Activated CD4-positive, alpha-beta memory T cell treated with anti-CD3 and anti-CD28 coated beads, Interleukin-2, amount 10 ng/mL, durations not matched to agents 7 days and 5 days (primary cell): Measurements from ENCODE around the gene PCYOX1L. TPM values are rescaled to one million over a fixed set of nuclear protein-coding genes. Genes with fewer than 3 reads are reported as not detected.
"Not testable (repeated sequence)": the region's sequence is repeated elsewhere in the genome, so short reads cannot be mapped to it uniquely, and the experiment has no call there.

Source experiments
- CTCF ChIA-PET: fragments of 350-600 bp; sonication (Branson Sonifier 250); formaldehyde crosslinking; loops from one replicate; lab custom pipeline; 2021; ENCODE audit warnings: antibody characterized with exemption, inconsistent platforms; lab: Charles Lee
- POLR2A ChIA-PET: fragments of 350-600 bp; sonication (Branson Sonifier 250); formaldehyde crosslinking; loops from one replicate; lab custom pipeline; 2021; ENCODE audit warnings: antibody characterized with exemption; lab: Charles Lee
- DNase-seq: peaks from one replicate; pipeline ENCODE4 v3.0.0-alpha.2; 2020
- H3K27ac Mint-ChIP-seq: one replicate; pipeline ENCODE4 v1.8.0; 2021; ENCODE audit warnings: mild to moderate bottlenecking, mixed read lengths
- H3K27me3 Mint-ChIP-seq: one replicate; pipeline ENCODE4 v1.8.0; 2021; ENCODE audit warnings: mixed read lengths
- H3K36me3 Mint-ChIP-seq: one replicate; pipeline ENCODE4 v1.8.0; 2021; ENCODE audit warnings: low read depth, mixed read lengths
- H3K4me1 Mint-ChIP-seq: one replicate; pipeline ENCODE4 v1.8.0; 2021; ENCODE audit warnings: mixed read lengths
- H3K4me3 Mint-ChIP-seq: one replicate; pipeline ENCODE4 v1.8.0; 2021; ENCODE audit warnings: mild to moderate bottlenecking, mixed read lengths
- H3K9me3 Mint-ChIP-seq: one replicate; pipeline ENCODE4 v1.8.0; 2021; ENCODE audit warnings: mixed read lengths
- total RNA-seq, 2 experiments: library from RNA; stranded (reverse); gene quantifications; one replicate each; pipeline ENCODE4 v1.2.3, GENCODE V29; 2021

Gene PCYOX1L
- total RNA-seq, 2 experiments from 2014 or later: 41.2 to 42.1 TPM

DNA sequence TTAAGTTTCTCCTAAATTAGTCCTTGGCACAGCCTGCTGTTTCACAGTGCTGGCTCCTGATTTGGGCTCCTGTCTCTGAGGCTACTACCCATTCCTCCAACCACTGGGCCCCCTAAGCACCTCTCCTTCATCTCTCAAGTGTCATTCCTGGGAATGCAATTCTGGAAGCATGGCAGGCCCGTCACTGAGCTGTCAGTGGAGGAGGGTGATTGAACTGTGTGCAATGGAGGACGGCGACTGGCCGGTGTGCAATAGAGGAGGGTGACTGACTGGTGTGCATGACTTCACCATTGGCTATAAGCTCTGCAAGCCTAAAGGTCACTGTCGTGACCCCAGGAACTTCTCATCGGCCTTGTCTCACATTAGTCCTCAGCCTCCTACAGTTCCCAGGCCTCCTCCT, 33.7 kb downstream of the PCYOX1L start:
- no peaks in the 10 kb centered on the region for H3K9me3 Mint-ChIP-seq
- H3K4me3 Mint-ChIP-seq: no peak overlapping the region
- H3K4me1 Mint-ChIP-seq: peaks cover 2% of the 10 kb centered on the region
- no peaks in the 10 kb centered on the region for H3K36me3 Mint-ChIP-seq
- H3K27me3 Mint-ChIP-seq: peaks cover 6% of the 10 kb centered on the region
- CTCF ChIA-PET: interaction anchor here (1.0 to 1.8 kb wide), 2 partner anchors 19 to 174 kb away, joined by 3 to 6 read pairs; no protein-coding TSS in a partner anchor
- no peak for DNase-seq
- POLR2A ChIA-PET: no interaction called here
- H3K27ac Mint-ChIP-seq: no peak overlapping the region

GRCh38 chr5:149392718-149393117, 34.9 kb downstream of the PCYOX1L start:
- ChIA-PET CTCF (no interaction called here), POLR2A (no interaction called here)
- H3K36me3 Mint-ChIP-seq: no peaks in the 10 kb centered on the region
- H3K4me1 Mint-ChIP-seq: peaks cover 2% of the 10 kb centered on the region
- H3K4me3 Mint-ChIP-seq: no peak overlapping the region
- peaks cover 9% of the 10 kb centered on the region for H3K27me3 Mint-ChIP-seq
- H3K27ac Mint-ChIP-seq: no peak overlapping the region
- DNase-seq: no peak
- no peaks in the 10 kb centered on the region for H3K9me3 Mint-ChIP-seq

DNA sequence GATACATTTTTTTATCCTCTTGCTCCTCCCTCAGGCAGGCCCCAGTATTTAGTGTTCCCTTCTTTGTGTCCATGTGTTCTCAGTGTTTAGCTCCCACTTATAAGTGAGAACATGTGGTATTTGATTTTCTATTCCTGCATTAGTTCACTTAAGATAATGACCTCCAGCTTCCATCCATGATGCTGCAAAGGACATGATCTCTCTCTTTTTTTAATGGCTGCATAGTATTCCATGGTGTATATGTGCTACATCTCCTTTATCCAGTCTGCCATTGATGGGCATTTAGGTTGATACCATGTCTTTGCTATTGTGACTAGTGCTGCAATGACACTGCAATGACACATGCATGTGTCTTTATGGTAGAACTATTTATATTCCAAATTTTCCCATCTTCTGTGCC, 37.1 kb downstream of the PCYOX1L start:
- H3K27ac Mint-ChIP-seq, POLR2A ChIA-PET, H3K4me1 Mint-ChIP-seq, H3K36me3 Mint-ChIP-seq, H3K4me3 Mint-ChIP-seq, H3K27me3 Mint-ChIP-seq, CTCF ChIA-PET, DNase-seq, H3K9me3 Mint-ChIP-seq: not testable (repeated sequence)

- Mint-ChIP-seq H3K4me1 (no peaks in the 10 kb centered on the region), H3K27ac (no peak overlapping the region), H3K9me3 (no peaks in the 10 kb centered on the region), H3K36me3 (no peaks in the 10 kb centered on the region), H3K4me3 (no peak overlapping the region), H3K27me3 (peaks cover 10% of the 10 kb centered on the region)
- POLR2A ChIA-PET: interaction anchor here (1.4 kb wide), 1 partner anchor 12 kb away, joined by 4 read pairs; no protein-coding TSS in a partner anchor
- no peak for DNase-seq
- CTCF ChIA-PET: no interaction called here
These were observed 39.7 kb downstream of the PCYOX1L start for GRCh38 chr5:149397530-149397929.

- not testable (repeated sequence) for H3K27ac Mint-ChIP-seq, H3K4me3 Mint-ChIP-seq, H3K9me3 Mint-ChIP-seq, H3K4me1 Mint-ChIP-seq, H3K27me3 Mint-ChIP-seq, DNase-seq, H3K36me3 Mint-ChIP-seq
- CTCF ChIA-PET: interaction anchor here (1.0 to 1.1 kb wide), 2 partner anchors 31 to 36 kb away, joined by 3 to 4 read pairs; no protein-coding TSS in a partner anchor
- POLR2A ChIA-PET: interaction anchor here (1.3 to 1.4 kb wide), 2 partner anchors 11 to 30 kb away, joined by 3 to 4 read pairs; no protein-coding TSS in a partner anchor
These were observed 41.0 kb downstream of the PCYOX1L start for GRCh38 chr5:149398747-149399266.

DNA sequence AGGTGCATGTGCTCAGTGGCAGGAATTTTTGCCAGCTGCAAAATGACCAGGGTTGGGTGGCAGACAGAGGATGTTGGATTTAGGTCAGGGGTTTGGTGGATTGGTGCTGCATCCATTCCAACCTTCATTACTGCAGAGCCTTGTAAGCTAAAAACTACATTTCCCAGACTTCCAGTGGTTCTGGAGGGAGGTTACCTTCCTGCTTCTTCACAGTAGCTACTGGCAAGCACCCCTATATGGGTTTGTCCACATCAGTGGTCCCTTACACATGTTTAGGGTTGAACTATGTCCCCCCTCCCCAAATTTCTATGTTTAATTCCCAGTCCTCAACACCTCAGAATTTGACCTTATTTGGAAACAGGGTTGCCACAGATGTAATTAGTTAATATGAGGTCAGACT, 41.9 kb downstream of the PCYOX1L start:
- Mint-ChIP-seq H3K36me3 (no peaks in the 10 kb centered on the region), H3K4me1 (no peaks in the 10 kb centered on the region), H3K9me3 (no peaks in the 10 kb centered on the region), H3K4me3 (no peak overlapping the region), H3K27me3 (peaks cover 10% of the 10 kb centered on the region), H3K27ac (no peak overlapping the region)
- no peak for DNase-seq
- POLR2A ChIA-PET: interaction anchor here (1.3 kb wide), 1 partner anchor 29 kb away, joined by 3 read pairs; no protein-coding TSS in a partner anchor
- CTCF ChIA-PET: no interaction called here

GRCh38 chr5:149400304-149400703, 42.5 kb downstream of the PCYOX1L start:
- ChIA-PET CTCF (no interaction called here), POLR2A (no interaction called here)
- Mint-ChIP-seq H3K9me3 (no peaks in the 10 kb centered on the region), H3K4me1 (no peaks in the 10 kb centered on the region), H3K4me3 (no peak overlapping the region), H3K36me3 (no peaks in the 10 kb centered on the region), H3K27ac (no peak overlapping the region), H3K27me3 (peaks cover 10% of the 10 kb centered on the region)
- DNase-seq: no peak

DNA sequence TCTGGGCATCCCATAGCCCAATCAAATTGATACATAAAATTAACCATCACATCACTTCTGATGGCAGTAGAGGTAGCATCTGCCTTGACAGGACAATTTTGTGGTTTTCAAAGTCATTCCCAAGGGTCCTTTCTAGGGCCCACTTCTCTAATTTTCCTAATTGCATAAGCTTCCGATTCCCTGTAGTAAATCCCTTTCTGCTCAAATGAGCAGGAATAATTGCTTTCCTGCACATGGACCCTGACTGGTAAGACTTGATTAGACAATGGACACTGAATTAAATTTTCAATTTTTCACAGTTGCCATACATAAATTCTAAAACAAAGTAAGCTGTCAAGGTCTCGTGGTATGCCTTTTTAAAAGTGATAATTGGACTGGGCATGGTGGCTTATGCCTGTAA, 43.2 kb downstream of the PCYOX1L start:
- H3K4me1 Mint-ChIP-seq: no peaks in the 10 kb centered on the region
- no peak for DNase-seq
- CTCF ChIA-PET: no interaction called here
- H3K9me3 Mint-ChIP-seq: no peaks in the 10 kb centered on the region
- H3K27me3 Mint-ChIP-seq: peaks cover 10% of the 10 kb centered on the region
- no peaks in the 10 kb centered on the region for H3K36me3 Mint-ChIP-seq
- no peak overlapping the region for H3K4me3 Mint-ChIP-seq
- POLR2A ChIA-PET: no interaction called here
- H3K27ac Mint-ChIP-seq: no peak overlapping the region

DNA sequence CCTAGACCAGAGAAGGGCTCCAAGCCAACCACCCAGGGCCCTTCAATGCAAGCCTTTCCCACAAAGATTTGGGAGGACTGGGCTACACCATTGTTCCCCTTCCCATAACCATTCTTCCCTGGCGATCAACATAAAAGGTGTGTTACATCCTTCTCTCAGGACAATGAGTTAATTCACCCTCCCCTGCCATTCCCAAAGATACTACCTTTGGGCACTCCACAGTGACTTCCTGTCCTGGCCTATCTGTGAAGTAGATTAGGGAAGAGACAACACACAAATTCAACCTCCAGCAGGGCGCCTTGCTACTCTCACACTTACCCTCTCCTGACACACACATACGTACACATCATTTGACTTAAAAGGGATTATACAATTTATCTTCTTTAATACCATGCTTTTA, 44.4 kb downstream of the PCYOX1L start:
- H3K27ac Mint-ChIP-seq: no peak overlapping the region
- no peak overlapping the region for H3K4me3 Mint-ChIP-seq
- ChIA-PET CTCF (no interaction called here), POLR2A (no interaction called here)
- DNase-seq: no peak
- no peaks in the 10 kb centered on the region for H3K36me3 Mint-ChIP-seq
- no peaks in the 10 kb centered on the region for H3K9me3 Mint-ChIP-seq
- H3K27me3 Mint-ChIP-seq: peaks cover 7% of the 10 kb centered on the region
- H3K4me1 Mint-ChIP-seq: no peaks in the 10 kb centered on the region

DNA sequence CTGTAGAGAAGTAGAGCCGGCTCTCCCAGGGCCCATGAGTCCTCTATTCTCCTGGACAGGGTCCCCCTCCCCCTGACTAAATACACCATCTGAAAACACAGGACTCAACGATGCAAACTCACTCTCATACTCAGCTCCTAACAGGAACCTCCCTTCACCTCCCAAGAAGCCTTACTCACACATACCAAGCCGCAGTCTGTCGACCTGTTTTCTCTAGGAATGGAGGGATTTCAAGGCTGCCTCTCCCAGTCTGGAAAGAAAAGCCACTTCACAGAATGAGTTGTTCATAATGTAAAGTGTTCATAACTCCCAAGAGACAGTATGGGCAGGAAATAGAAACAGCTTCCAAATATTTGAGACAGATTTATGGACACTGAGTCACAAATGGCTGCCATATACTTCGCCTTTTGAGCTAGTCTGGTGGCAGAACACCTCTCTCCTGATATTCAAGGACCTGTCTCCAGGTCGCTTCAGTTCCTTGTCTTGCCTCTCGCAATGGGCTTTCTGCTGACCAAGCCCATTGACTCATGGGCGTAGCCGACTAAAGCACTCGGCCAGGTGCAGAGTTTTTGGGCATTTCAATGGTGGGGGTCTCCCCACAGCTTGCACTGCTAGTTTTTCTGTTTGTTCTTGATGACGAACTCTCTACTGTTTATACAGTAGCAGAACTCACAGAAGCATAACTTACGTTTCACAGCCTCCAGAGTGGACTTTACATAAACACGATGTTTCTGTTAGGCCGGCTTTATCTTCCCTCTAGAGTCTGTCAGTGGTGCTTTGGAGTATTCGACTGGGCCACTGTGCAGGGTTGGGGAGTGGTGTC, 46.3 kb downstream of the PCYOX1L start:
- Mint-ChIP-seq H3K27me3 (peaks cover 7% of the 10 kb centered on the region), H3K27ac (no peak overlapping the region), H3K9me3 (no peaks in the 10 kb centered on the region), H3K36me3 (no peaks in the 10 kb centered on the region), H3K4me3 (no peak overlapping the region), H3K4me1 (no peaks in the 10 kb centered on the region)
- POLR2A ChIA-PET: no interaction called here
- CTCF ChIA-PET: no interaction called here
- no peak for DNase-seq

DNA sequence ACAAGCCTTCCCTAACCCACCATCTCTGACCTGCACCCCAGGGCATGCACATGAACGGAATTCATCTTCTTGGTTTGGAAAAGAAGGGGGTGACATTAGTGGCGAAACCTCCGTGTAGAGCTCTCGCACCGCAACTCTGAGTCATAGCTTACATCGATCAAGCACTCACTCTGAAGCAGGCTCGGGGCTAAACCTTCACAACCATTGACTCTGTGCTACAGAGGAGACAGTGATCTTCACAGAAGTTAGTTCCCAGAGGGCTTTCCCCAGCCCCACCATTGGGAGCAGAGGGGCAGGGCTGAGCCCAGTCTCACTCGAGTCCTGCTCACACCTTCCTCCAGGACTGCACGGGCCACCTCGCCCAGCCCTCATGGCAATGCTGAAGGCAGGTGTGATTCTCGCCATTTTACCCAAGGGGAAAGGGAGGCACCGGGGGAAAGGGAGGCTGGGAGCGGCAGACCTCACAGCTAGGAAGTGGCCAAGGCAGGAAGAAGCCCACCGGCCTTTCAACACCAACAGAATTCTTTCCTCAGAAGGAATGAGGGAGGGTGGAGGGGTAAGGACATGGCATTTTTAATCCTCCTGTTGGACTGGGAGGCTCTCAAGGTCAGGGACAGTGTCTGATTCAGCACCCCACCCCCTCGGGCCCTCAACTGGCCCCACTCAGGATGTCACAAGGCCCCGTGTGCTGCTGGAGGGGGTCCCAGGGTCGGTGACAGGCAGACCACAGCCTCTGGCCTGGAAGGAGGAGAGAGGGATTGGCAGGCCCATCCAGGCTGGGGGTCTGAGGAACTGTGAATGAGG, 47.1 kb downstream of the PCYOX1L start:
- no peak for DNase-seq
- Mint-ChIP-seq H3K27ac (no peak overlapping the region), H3K4me3 (no peak overlapping the region), H3K9me3 (no peaks in the 10 kb centered on the region), H3K27me3 (peaks cover 7% of the 10 kb centered on the region), H3K36me3 (no peaks in the 10 kb centered on the region), H3K4me1 (no peaks in the 10 kb centered on the region)
- ChIA-PET CTCF (no interaction called here), POLR2A (no interaction called here)

DNA sequence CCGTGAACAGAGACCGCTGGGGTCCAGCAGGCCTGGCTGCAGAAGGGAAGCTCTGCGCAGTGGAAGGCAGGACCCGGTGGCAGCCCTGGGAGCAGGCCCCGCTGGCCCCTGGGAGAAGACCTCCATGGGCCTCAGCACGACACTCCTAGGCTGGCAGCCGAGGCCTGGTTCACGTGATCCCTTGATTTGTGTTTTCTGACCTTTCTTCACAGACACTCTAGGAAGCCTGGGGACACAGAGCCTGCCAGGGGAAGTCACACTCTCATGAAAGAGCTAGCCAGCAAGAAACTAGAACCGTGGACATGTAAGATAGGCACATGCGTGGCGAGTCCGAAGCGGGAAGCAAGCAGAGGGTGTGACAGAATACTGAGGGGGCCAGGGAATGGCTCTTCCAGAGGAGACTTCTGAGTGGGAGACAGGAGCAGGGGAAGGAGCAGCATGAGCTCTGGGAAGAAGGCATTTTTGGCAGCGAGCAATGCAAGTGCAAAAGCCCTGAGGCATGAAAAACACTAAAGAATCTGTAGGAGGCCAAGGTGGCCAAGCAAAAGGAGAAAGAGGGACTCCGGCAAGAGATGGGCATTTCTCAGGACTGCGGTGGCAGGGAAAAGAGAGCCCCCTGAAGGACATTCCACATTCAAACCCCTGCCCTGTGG, 47.8 kb downstream of the PCYOX1L start:
- DNase-seq: no peak
- H3K4me1 Mint-ChIP-seq: no peaks in the 10 kb centered on the region
- H3K27me3 Mint-ChIP-seq: peaks cover 7% of the 10 kb centered on the region
- CTCF ChIA-PET: no interaction called here
- no peak overlapping the region for H3K27ac Mint-ChIP-seq
- no peaks in the 10 kb centered on the region for H3K36me3 Mint-ChIP-seq
- H3K4me3 Mint-ChIP-seq: no peak overlapping the region
- POLR2A ChIA-PET: no interaction called here
- H3K9me3 Mint-ChIP-seq: no peaks in the 10 kb centered on the region
